Lung (tissue), 12 donors: ENCODE data around the gene FAAP20. TPM values are rescaled to one million over a fixed set of nuclear protein-coding genes. Genes with fewer than 3 reads are reported as not detected.

Source experiments
- ATAC-seq: fragments of 200-7000 bp; cut with Tn5 transposase; one replicate; pipeline ENCODE4 v1.9.1; 2020; ENCODE audit warnings: moderate number of reproducible peaks; ENCODE audit not compliant: insufficient read depth, low FRiP score
- DNase-seq, 3 donors: peaks; one replicate each; pipeline ENCODE4 v3.0.0-alpha.2; 2013 to 2017
- H3K27ac ChIP-seq, 2 donors: one replicate each; pipeline ENCODE4 v1.5.1; 2013; ENCODE audit warnings: mild to moderate bottlenecking in 2 of 2, moderate library complexity in 2 of 2, control low read depth in 1 of 2, inconsistent platforms in 1 of 2, low read depth in 1 of 2, low read length in 1 of 2
- H3K27me3 ChIP-seq, 3 donors: one replicate each; pipeline ENCODE4 v1.5.1; 2013; ENCODE audit warnings: low read length in 2 of 3; ENCODE audit not compliant: control insufficient read depth in 3 of 3, insufficient read depth in 3 of 3
- H3K36me3 ChIP-seq, 4 donors: one replicate each; pipeline ENCODE4 v1.5.1; 2013; ENCODE audit warnings: low read length in 4 of 4, mild to moderate bottlenecking in 1 of 4, moderate library complexity in 1 of 4; ENCODE audit not compliant: control insufficient read depth in 4 of 4, insufficient read depth in 4 of 4
- H3K4me1 ChIP-seq, 5 donors: one replicate each; pipeline ENCODE4 v1.5.1; 2013; ENCODE audit warnings: low read length in 5 of 5, mild to moderate bottlenecking in 2 of 5, moderate library complexity in 1 of 5; ENCODE audit not compliant: control insufficient read depth in 5 of 5, insufficient read depth in 5 of 5
- H3K4me3 ChIP-seq: one replicate; pipeline ENCODE4 v1.5.1; 2013; ENCODE audit warnings: mild to moderate bottlenecking, control low read depth, moderate library complexity
- H3K9ac ChIP-seq, 2 donors: one replicate each; pipeline ENCODE4 v1.5.1; 2013; ENCODE audit warnings: low read length in 2 of 2, control low read depth in 1 of 2; ENCODE audit not compliant: insufficient read depth in 1 of 2
- H3K9me3 ChIP-seq, 4 donors: one replicate each; pipeline ENCODE4 v1.5.1; 2013; ENCODE audit warnings: low read length in 3 of 4, mild to moderate bottlenecking in 1 of 4, moderate library complexity in 1 of 4; ENCODE audit not compliant: control insufficient read depth in 4 of 4, insufficient read depth in 3 of 4
- CTCF ChIP-seq: IDR thresholded peaks from 2 replicates; pipeline ENCODE4 v1.5.1; 2012; ENCODE audit warnings: mild to moderate bottlenecking; ENCODE audit errors: control extremely low read depth, extremely low read depth
- WGBS, 2 donors: extraction: QIAGEN DNeasy Blood & Tissue Kit; methylation state at CpG; one replicate each; pipeline ENCODE4 v1.1.7; 2013; 5-methylcytosine and 5-hydroxymethylcytosine counted together
- polyA plus RNA-seq, 2 donors: library from polyadenylated mRNA; stranded (reverse); fragments of 200-250 nt; gene quantifications; one replicate each; pipeline ENCODE4 v1.2.1, GENCODE V29; 2013
- total RNA-seq, 2 donors: library from RNA; depleted of rRNA in 1 of 2; stranded (reverse); fragments of >200 nt in 1 of 2; gene quantifications; one replicate each; pipeline ENCODE4 v1.2.1, GENCODE V29; 2014 to 2021
- donor health status: control.
- donor health status: control.
- donor health status: Bipolar disorder and iron deficiency.
- donor health status: healthy.
- donor health status: DM: yes; HTN: yes; CAD: no.

FAAP20 gene
- total and polyA plus RNA-seq, 4 donors = 16.8 to 87.9 (median 68.4) TPM

- Histone ChIP-seq H3K27me3 (no peaks in the 10 kb centered on the region), H3K9ac (no peak overlapping the region), H3K4me3 (no peak overlapping the region), H3K4me1 (peaks cover 0 to 6% (median 4%) of the 10 kb centered on the region in 5 donors), H3K27ac (no peak overlapping the region), H3K36me3 (no peaks in the 10 kb centered on the region), H3K9me3 (peaks cover 0 to 5% (median 0%) of the 10 kb centered on the region in 4 donors)
- WGBS, 2 donors = 75 to 85% methylated on average over 7 of the region's 7 CpGs
- ATAC-seq (no peak), DNase-seq (peak in 1 of 3 donors; percentile 7)
- TF ChIP-seq CTCF = no peak
Measured at GRCh38 chr1:2224170-2224584, 29.6 kb upstream of the FAAP20 start.

GRCh38 chr1:2221271-2221670, 26.7 kb upstream of the FAAP20 start:
- no peak overlapping the region for H3K27ac ChIP-seq
- H3K27me3 ChIP-seq = no peaks in the 10 kb centered on the region
- DNase-seq = no peak
- H3K9me3 ChIP-seq = no peaks in the 10 kb centered on the region
- no peak for ATAC-seq
- H3K4me1 ChIP-seq = peaks cover 0 to under 1% (median 0%) of the 10 kb centered on the region in 5 donors
- no peak for TF ChIP-seq CTCF
- H3K4me3 ChIP-seq = no peak overlapping the region
- no peak overlapping the region for H3K9ac ChIP-seq
- 88 to 90% methylated on average over 3 of the region's 3 CpGs for WGBS, 2 donors
- H3K36me3 ChIP-seq = no peaks in the 10 kb centered on the region

- H3K9ac ChIP-seq = no peak overlapping the region
- no peak for TF ChIP-seq CTCF
- no peak overlapping the region for H3K27ac ChIP-seq
- no peak for ATAC-seq
- H3K36me3 ChIP-seq = no peaks in the 10 kb centered on the region
- peaks cover 16 to 31% (median 24%) of the 10 kb centered on the region in 5 donors for H3K4me1 ChIP-seq
- H3K27me3 ChIP-seq = no peaks in the 10 kb centered on the region
- DNase-seq = no peak
- 82% methylated on average over 7 of the region's 7 CpGs for WGBS, 2 donors
- H3K4me3 ChIP-seq = no peak overlapping the region
- H3K9me3 ChIP-seq = no peaks in the 10 kb centered on the region
Measured at GRCh38 chr1:2216767-2217058, 22.1 kb upstream of the FAAP20 start.
